ENCODE measurements around the gene RTTN.

The RTTN gene

GRCh38 chr18:70089858-70090257 lies 115.6 kb downstream of the RTTN start:
- CTCF ChIA-PET, result interaction anchor here (1.1 kb wide), 2 partner anchors 29 to 154 kb away, joined by 3 read pairs; no protein-coding TSS in a partner anchor
- POLR2A ChIA-PET, result no interaction called here
- DNase-seq (ENCODE audit: extremely low spot score), result no peak
- TF ChIP-seq CTCF (IDR thresholded peaks at IDR 0.05; ENCODE audit: control extremely low read depth, extremely low read depth, low read depth, missing control alignments), result no peak

GRCh38 chr18:70086085-70086484 lies 119.4 kb downstream of the RTTN start:
- ChIA-PET POLR2A (no interaction called here), CTCF (interaction anchor here (0.9 to 2.5 kb wide), 15 partner anchors 8 to 449 kb away, joined by 3 to 12 read pairs (median 3); no protein-coding TSS in a partner anchor)
- TF ChIP-seq CTCF (IDR thresholded peaks at IDR 0.05; ENCODE audit: control extremely low read depth, extremely low read depth, low read depth, missing control alignments), result no peak

GRCh38 chr18:70085641-70086040 lies 119.8 kb downstream of the RTTN start:
- ChIA-PET POLR2A (no interaction called here), CTCF (interaction anchor here (0.9 to 2.5 kb wide), 14 partner anchors 8 to 449 kb away, joined by 3 to 12 read pairs (median 4); no protein-coding TSS in a partner anchor)
- DNase-seq (ENCODE audit: extremely low spot score), result no peak
- no peak for TF ChIP-seq CTCF (IDR thresholded peaks at IDR 0.05; ENCODE audit: control extremely low read depth, extremely low read depth, low read depth, missing control alignments)

More at GRCh38 chr18:70086085-70086484, 119.4 kb downstream of the RTTN start:
- no peak for DNase-seq (ENCODE audit: extremely low spot score)

GRCh38 chr18:70082430-70082829 lies 123.1 kb downstream of the RTTN start:
- DNase-seq (ENCODE audit: extremely low spot score), result no peak
- ChIA-PET CTCF (interaction anchor here (1.0 to 1.4 kb wide), 3 partner anchors 11 to 47 kb away, joined by 3 to 4 read pairs (median 3); no protein-coding TSS in a partner anchor), POLR2A (no interaction called here)
- TF ChIP-seq CTCF (IDR thresholded peaks at IDR 0.05; ENCODE audit: control extremely low read depth, extremely low read depth, low read depth, missing control alignments), result no peak

- TF ChIP-seq CTCF (IDR thresholded peaks at IDR 0.05; ENCODE audit: control extremely low read depth, extremely low read depth, low read depth, missing control alignments), result no peak
- POLR2A ChIA-PET, result no interaction called here
Measured at GRCh38 chr18:70078106-70078505, 127.4 kb downstream of the RTTN start.

GRCh38 chr18:70075906-70076305 lies 129.6 kb downstream of the RTTN start:
- CTCF ChIA-PET, result no interaction called here
- no peak for DNase-seq (ENCODE audit: extremely low spot score)
- POLR2A ChIA-PET, result no interaction called here
- TF ChIP-seq CTCF (IDR thresholded peaks at IDR 0.05; ENCODE audit: control extremely low read depth, extremely low read depth, low read depth, missing control alignments), result no peak

More at GRCh38 chr18:70078106-70078505, 127.4 kb downstream of the RTTN start:
- no peak for DNase-seq (ENCODE audit: extremely low spot score)
- CTCF ChIA-PET, result interaction anchor here (0.8 to 0.9 kb wide), 2 partner anchors 9 to 17 kb away, joined by 3 read pairs; no protein-coding TSS in a partner anchor

All from GM10248 (cell line).